Smooth muscle cell (in vitro differentiated cells): ENCODE measurements around the gene MED25. TPM values are rescaled to one million over a fixed set of nuclear protein-coding genes. Genes with fewer than 3 reads are reported as not detected.

Experiments used
- DNase-seq: peaks from one replicate; lab custom pipeline; 2025; ENCODE audit not compliant: unreplicated experiment; lab: John Stamatoyannopoulos, UW
- H2AFZ ChIP-seq: fragments of 200-600 bp; sonication (generic); 2 replicates; pipeline ENCODE4 v1.6.0; 2016; ENCODE audit warnings: antibody characterized with exemption, low read depth, mild to moderate bottlenecking
- H3F3A ChIP-seq: fragments of 200-600 bp; sonication (generic); 2 replicates; pipeline ENCODE4 v1.6.0; 2017; ENCODE audit warnings: antibody characterized with exemption, low read depth
- H3K27ac ChIP-seq: fragments of 200-600 bp; sonication (generic); 2 replicates; pipeline ENCODE4 v1.5.1; 2016; ENCODE audit warnings: low read depth, mild to moderate bottlenecking
- H3K27me3 ChIP-seq: fragments of 200-600 bp; sonication (generic); 2 replicates; pipeline ENCODE4 v1.6.1; 2016; ENCODE audit warnings: low read depth, mild to moderate bottlenecking
- H3K36me3 ChIP-seq: fragments of 200-600 bp; sonication (generic); 2 replicates; pipeline ENCODE4 v1.5.1; 2016; ENCODE audit warnings: low read depth
- H3K4me1 ChIP-seq: fragments of 200-600 bp; sonication (generic); 2 replicates; pipeline ENCODE4 v1.5.1; 2016; ENCODE audit warnings: low read depth
- H3K4me2 ChIP-seq: fragments of 200-600 bp; sonication (generic); 2 replicates; pipeline ENCODE4 v1.6.0; 2016; ENCODE audit warnings: mild to moderate bottlenecking
- H3K4me3 ChIP-seq: fragments of 200-600 bp; sonication (generic); 2 replicates; pipeline ENCODE4 v1.5.1; 2016; ENCODE audit warnings: mild to moderate bottlenecking
- H3K79me2 ChIP-seq: fragments of 200-600 bp; sonication (generic); 2 replicates; pipeline ENCODE4 v1.6.0; 2016; ENCODE audit warnings: low read depth, mild to moderate bottlenecking
- H3K9ac ChIP-seq: fragments of 200-600 bp; sonication (generic); 2 replicates; pipeline ENCODE4 v1.6.0; 2016; ENCODE audit warnings: low read depth
- H3K9me3 ChIP-seq: fragments of 200-600 bp; sonication (generic); replicated peaks from 2 replicates; pipeline ENCODE4 v1.5.1; 2016; ENCODE audit warnings: low read depth
- H4K20me1 ChIP-seq: fragments of 200-600 bp; sonication (generic); 2 replicates; pipeline ENCODE4 v1.6.0; 2016; ENCODE audit warnings: low read depth
- CTCF ChIP-seq: fragments of 200-600 bp; sonication (generic); IDR thresholded peaks from 2 replicates; pipeline ENCODE4 v1.5.1; 2017; ENCODE audit warnings: borderline replicate concordance, mild to moderate bottlenecking, antibody characterized with exemption; ENCODE audit not compliant: insufficient read depth, poor library complexity, severe bottlenecking
- WGBS: methylation state at CpG from one replicate; pipeline ENCODE4 v1.1.7; 2016; ENCODE audit warnings: low lambda C conversion rate; 5-methylcytosine and 5-hydroxymethylcytosine counted together
- polyA plus RNA-seq: library from polyadenylated mRNA; unstranded; fragments of >200 nt; fragmentation: Nextera tagmentation; extraction: Ambion mirVana; gene quantifications from 2 replicates; pipeline ENCODE4 v1.2.1, GENCODE V29; 2016
- total RNA-seq: library from RNA; depleted of rRNA; stranded (reverse); fragments of >200 nt; gene quantifications from 2 replicates; pipeline ENCODE4 v1.2.3, GENCODE V29; 2014

MED25 gene
- total and polyA plus RNA-seq, 2 experiments from 2014 or later, result 20.4 to 34.1 TPM

GRCh38 chr19:49799798-49800376, 18.2 kb upstream of the MED25 start:
- WGBS, result 97% methylated on average over 25 of the region's 25 CpGs
- H3K36me3 ChIP-seq, result no peaks in the 10 kb centered on the region
- H2AFZ ChIP-seq, result no peak overlapping the region
- no peaks in the 10 kb centered on the region for H3K4me1 ChIP-seq
- H3K27ac ChIP-seq, result no peak overlapping the region
- TF ChIP-seq CTCF, result peak; percentile 7
- H4K20me1 ChIP-seq, result no peaks in the 10 kb centered on the region
- H3K9ac ChIP-seq, result no peak overlapping the region
- H3F3A ChIP-seq, result no peaks in the 10 kb centered on the region
- no peak for DNase-seq
- no peaks in the 10 kb centered on the region for H3K9me3 ChIP-seq
- H3K79me2 ChIP-seq, result no peaks in the 10 kb centered on the region
- no peak overlapping the region for H3K4me2 ChIP-seq
- H3K27me3 ChIP-seq, result no peaks in the 10 kb centered on the region
- no peak overlapping the region for H3K4me3 ChIP-seq

DNA sequence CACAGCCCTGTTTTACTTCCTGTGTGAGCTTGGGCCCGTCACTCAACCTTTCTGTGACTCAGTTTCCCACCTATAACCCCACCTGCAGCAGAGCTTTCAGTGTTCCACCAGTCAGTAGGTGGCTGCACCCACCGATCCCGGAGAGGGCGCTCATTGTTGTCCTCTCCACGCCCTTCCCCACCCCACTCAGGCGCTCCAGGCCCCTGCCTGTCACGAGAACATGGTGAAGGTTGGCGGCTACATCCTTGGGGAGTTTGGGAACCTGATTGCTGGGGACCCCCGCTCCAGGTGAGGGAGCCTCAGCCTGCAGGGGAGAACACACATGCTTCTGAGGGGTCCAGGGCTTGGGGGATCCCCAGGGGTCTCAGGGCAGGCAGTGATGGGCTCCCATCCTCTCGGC, 17.3 kb upstream of the MED25 start:
- H3K36me3 ChIP-seq, result no peaks in the 10 kb centered on the region
- TF ChIP-seq CTCF, result no peak
- 98% methylated on average over 10 of the region's 10 CpGs for WGBS
- no peaks in the 10 kb centered on the region for H4K20me1 ChIP-seq
- no peaks in the 10 kb centered on the region for H3K79me2 ChIP-seq
- H3K9ac ChIP-seq, result no peak overlapping the region
- no peaks in the 10 kb centered on the region for H3K9me3 ChIP-seq
- H3K4me1 ChIP-seq, result no peaks in the 10 kb centered on the region
- H3K27ac ChIP-seq, result no peak overlapping the region
- H3K4me2 ChIP-seq, result no peak overlapping the region
- H2AFZ ChIP-seq, result no peak overlapping the region
- no peak for DNase-seq
- no peak overlapping the region for H3K4me3 ChIP-seq
- H3F3A ChIP-seq, result no peaks in the 10 kb centered on the region
- no peaks in the 10 kb centered on the region for H3K27me3 ChIP-seq

- 97% methylated on average over 30 of the region's 32 CpGs for WGBS
Observed at GRCh38 chr19:49801401-49801888, 16.6 kb upstream of the MED25 start.

More at GRCh38 chr19:49801401-49801888, 16.6 kb upstream of the MED25 start:
- Histone ChIP-seq H3K27me3 (no peaks in the 10 kb centered on the region), H3K9me3 (no peaks in the 10 kb centered on the region), H3K4me1 (no peaks in the 10 kb centered on the region), H3K4me2 (no peak overlapping the region), H3K79me2 (no peaks in the 10 kb centered on the region), H3K4me3 (no peak overlapping the region), H3F3A (no peaks in the 10 kb centered on the region), H3K36me3 (no peaks in the 10 kb centered on the region), H3K9ac (no peak overlapping the region), H3K27ac (no peak overlapping the region), H2AFZ (no peak overlapping the region), H4K20me1 (no peaks in the 10 kb centered on the region)
- no peak for TF ChIP-seq CTCF
- DNase-seq, result no peak
